Astrocyte (in vitro differentiated cells and primary cell): ENCODE results near the gene DSP.

Experiments
- EZH2 ChIP-seq: IDR thresholded peaks from 2 replicates; pipeline ENCODE4 v1.6.1; 2012; ENCODE audit warnings: mild to moderate bottlenecking, low read length, inconsistent platforms; ENCODE audit not compliant: insufficient read depth
- TF ChIP-seq, protein P1 (sequence below): IDR thresholded peaks from 2 replicates; pipeline ENCODE4 v1.5.1; 2011; ENCODE audit warnings: low read depth, mild to moderate bottlenecking, inconsistent platforms, low read length, moderate library complexity; ENCODE audit not compliant: insufficient read depth

DNA sequence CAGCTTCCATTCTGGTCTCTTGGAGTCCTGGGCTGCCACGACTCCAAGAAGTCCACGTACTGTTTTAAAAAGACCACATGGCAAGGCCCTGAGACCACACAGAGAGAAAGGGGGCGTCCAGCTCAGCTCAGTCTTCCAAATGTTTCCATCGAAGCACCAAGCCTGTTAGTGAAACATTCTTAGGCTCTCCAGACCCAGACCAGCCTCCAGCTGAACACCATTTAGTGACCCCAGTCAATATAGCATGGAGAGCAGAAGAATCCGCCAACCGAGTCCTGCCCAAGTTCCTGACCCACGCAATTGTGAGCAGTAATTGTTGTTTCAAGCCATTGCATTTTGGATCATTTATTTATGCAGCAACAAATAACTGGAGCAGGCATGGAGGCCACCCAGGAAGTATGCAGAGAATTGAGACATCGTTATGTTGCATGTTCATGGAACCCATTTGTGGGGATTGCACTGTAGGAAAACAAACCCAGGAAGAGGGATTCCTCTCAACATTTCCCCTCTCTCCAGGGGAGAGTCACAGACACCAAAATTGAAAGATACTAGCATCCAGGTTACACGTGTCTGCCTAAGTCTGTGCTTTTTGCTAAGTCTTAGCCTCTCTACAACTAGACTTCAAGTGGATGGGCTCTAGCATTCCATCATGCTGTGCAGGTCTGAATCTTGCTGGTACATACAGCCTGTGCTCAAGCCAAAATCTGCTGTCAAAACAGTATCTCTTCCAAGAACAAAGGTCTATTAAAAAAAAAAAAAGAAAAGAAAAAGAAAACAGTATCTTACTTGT is 91.2 kb downstream of the DSP start:
- TF ChIP-seq, protein P1, sequence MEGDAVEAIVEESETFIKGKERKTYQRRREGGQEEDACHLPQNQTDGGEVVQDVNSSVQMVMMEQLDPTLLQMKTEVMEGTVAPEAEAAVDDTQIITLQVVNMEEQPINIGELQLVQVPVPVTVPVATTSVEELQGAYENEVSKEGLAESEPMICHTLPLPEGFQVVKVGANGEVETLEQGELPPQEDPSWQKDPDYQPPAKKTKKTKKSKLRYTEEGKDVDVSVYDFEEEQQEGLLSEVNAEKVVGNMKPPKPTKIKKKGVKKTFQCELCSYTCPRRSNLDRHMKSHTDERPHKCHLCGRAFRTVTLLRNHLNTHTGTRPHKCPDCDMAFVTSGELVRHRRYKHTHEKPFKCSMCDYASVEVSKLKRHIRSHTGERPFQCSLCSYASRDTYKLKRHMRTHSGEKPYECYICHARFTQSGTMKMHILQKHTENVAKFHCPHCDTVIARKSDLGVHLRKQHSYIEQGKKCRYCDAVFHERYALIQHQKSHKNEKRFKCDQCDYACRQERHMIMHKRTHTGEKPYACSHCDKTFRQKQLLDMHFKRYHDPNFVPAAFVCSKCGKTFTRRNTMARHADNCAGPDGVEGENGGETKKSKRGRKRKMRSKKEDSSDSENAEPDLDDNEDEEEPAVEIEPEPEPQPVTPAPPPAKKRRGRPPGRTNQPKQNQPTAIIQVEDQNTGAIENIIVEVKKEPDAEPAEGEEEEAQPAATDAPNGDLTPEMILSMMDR = no peak
- no peak for TF ChIP-seq EZH2
